ENCODE measurements around the gene TRAPPC5.

TRAPPC5 gene

GRCh38 chr19:7730286-7731217, 49.9 kb downstream of the TRAPPC5 start:
- no peak for DNase-seq (ENCODE audit: low read depth, low spot score)

- DNase-seq (ENCODE audit: low read depth, low spot score), result no peak
Measured at GRCh38 chr19:7731218-7731595, 50.6 kb downstream of the TRAPPC5 start.

GRCh38 chr19:7731615-7732014, 51.0 kb downstream of the TRAPPC5 start:
- DNase-seq (ENCODE audit: low read depth, low spot score), result no peak

- DNase-seq (ENCODE audit: low read depth, low spot score), result no peak
Measured at GRCh38 chr19:7732045-7732444, 51.4 kb downstream of the TRAPPC5 start, which contains the start of gene CLEC4G. TSS of gene CLEC4G (minus strand) at chr19:7732110. CDS start at chr19:7732102, 8 bp downstream.

GRCh38 chr19:7733376-7733775, 52.7 kb downstream of the TRAPPC5 start:
- no peak for DNase-seq (ENCODE audit: low read depth, low spot score)

GRCh38 chr19:7734220-7735203, 53.9 kb downstream of the TRAPPC5 start:
- DNase-seq (ENCODE audit: low read depth, low spot score), result no peak

- no peak for DNase-seq (ENCODE audit: low read depth, low spot score)
Measured at GRCh38 chr19:7736148-7736547, 55.5 kb downstream of the TRAPPC5 start.

GRCh38 chr19:7737215-7737614, 56.6 kb downstream of the TRAPPC5 start:
- DNase-seq (ENCODE audit: low read depth, low spot score), result no peak

Data from activated naive CD8-positive, alpha-beta T cell treated with anti-CD3 and anti-CD28 coated beads, Interleukin-2, amount 50 U/mL, for 16 hours (primary cell).